Heart right ventricle (tissue), 16 donors: Measurements from ENCODE around the gene HSPH1. TPM values are rescaled to one million over a fixed set of nuclear protein-coding genes. Genes with fewer than 3 reads are reported as not detected.

Experiments
- ATAC-seq, 8 donors: fragments of 200-7000 bp; cut with Tn5 transposase; one replicate each; pipeline ENCODE4 v1.9.1; 2020; ENCODE audit warnings: mild to moderate bottlenecking in 8 of 8, moderate library complexity in 8 of 8, moderate number of reproducible peaks in 1 of 8
- DNase-seq, 2 donors: peaks; one replicate each; pipeline ENCODE4 v3.0.0-alpha.2; 2020
- H3K27ac ChIP-seq, 10 donors: fragments of 200-600 bp; sonication (generic) in 2 of 10; one replicate each; pipeline versions ENCODE4 v1.5.0 to v1.8.0; 2020 to 2022; ENCODE audit warnings: mild to moderate bottlenecking in 3 of 10
- H3K27me3 ChIP-seq, 7 donors: fragments of 200-600 bp; one replicate each; pipeline ENCODE4 v1.8.0; 2021 to 2022; ENCODE audit warnings: mild to moderate bottlenecking in 2 of 7
- H3K36me3 ChIP-seq, 9 donors: fragments of 200-600 bp; sonication (generic) in 1 of 9; one replicate each; pipeline versions ENCODE4 v1.5.0 to v1.8.0; 2020 to 2022; ENCODE audit warnings: mild to moderate bottlenecking in 2 of 9
- H3K4me1 ChIP-seq, 9 donors: fragments of 200-600 bp; sonication (generic) in 1 of 9; one replicate each; pipeline versions ENCODE4 v1.5.0 to v1.8.0; 2020 to 2022; ENCODE audit warnings: mild to moderate bottlenecking in 4 of 9
- H3K4me3 ChIP-seq, 10 donors: fragments of 200-600 bp; sonication (generic) in 2 of 10; one replicate each; pipeline versions ENCODE4 v1.5.0 to v1.8.0; 2020 to 2022; ENCODE audit warnings: mild to moderate bottlenecking in 7 of 10, moderate library complexity in 2 of 10
- H3K9me3 ChIP-seq, 11 donors: fragments of 200-600 bp in 10 of 11; sonication (generic) in 2 of 11; one replicate each; pipeline versions ENCODE4 v1.5.0 to v1.8.0; 2013 to 2022; ENCODE audit warnings: mild to moderate bottlenecking in 2 of 11, control low read depth in 1 of 11, moderate library complexity in 1 of 11
- WGBS, 2 donors: extraction: QIAGEN DNeasy Blood & Tissue Kit; methylation state at CpG; one replicate each; pipeline ENCODE4 v1.1.7; 2013; ENCODE audit warnings: inconsistent platforms in 1 of 2; 5-methylcytosine and 5-hydroxymethylcytosine counted together
- intact Hi-C, 10 donors: fragments of 100-400 bp; cut with DNase I; formaldehyde crosslinking; loops; one replicate each; pipeline versions ENCODE4 v1.11.1 to v1.14.2; 2022
- polyA plus RNA-seq, 2 donors: library from polyadenylated mRNA; stranded (reverse); fragments of 200-250 nt; gene quantifications; one replicate each; pipeline ENCODE4 v1.2.3, GENCODE V29; 2013
- total RNA-seq, 10 donors: library from RNA; stranded (reverse); fragmentation: NEBNext Ultra II Directional in 3 of 10; extraction: Animal tissue kit (Norgen Biotek cat#: 25700) in 3 of 10; gene quantifications; one replicate each; pipeline versions ENCODE4 v1.2.1 to v1.2.4, GENCODE V29; 2021 to 2023
- TF ChIP-seq, protein P1 (sequence below), 9 donors: fragments of 200-600 bp; sonication (generic) in 2 of 9; IDR thresholded peaks; one replicate each; pipeline versions ENCODE4 v1.5.0 to v1.8.0; 2021 to 2022; ENCODE audit warnings: antibody characterized with exemption in 9 of 9, mild to moderate bottlenecking in 5 of 9, moderate library complexity in 1 of 9
- donor health status: Arrhythmogenic right ventricular cardiomyopathy.
- donor health status: ischemic (EF 13 %, LVEDD 7.1; RV severe dilation, severe dysfunction).
- donor health status: healthy with polysubstance abuse.
- donor health status: DM: no; HTN: yes; CAD: no.
- donor health status: DM: no; HTN: no; CAD: no.
- donor health status: ischemic (EF 25% LVEDD 6.9; RV normal size, moderate dysfunction).
- donor health status: ischemic (EF 25% LVEDD 5.7; RV mildly dilated, moderate dysfunction).
- donor health status: healthy.
- donor health status: DM: yes; HTN: yes; CAD: no.
- donor health status: Ischemic cardiomyopathy.
- donor health status: ischemic (EF 35%, LVEDD 5.7; RV mildly dilated, moderate dysfunction).
- donor health status: nonischemic (EF 11% LVEDD 7.7; RV severe dilation, severe dysfunction).
- donor health status: DM: yes; HTN: yes; CAD: no.
- donor health status: PGD.
- donor health status: ischemic (EF 29% LVEDD 5.4; RV normal size, mild dysfunction).
- donor health status: nonischemic (EF 23%, LVEDD 6.1; RV moderate dilation, normal function).

Gene HSPH1
- total and polyA plus RNA-seq, 12 donors: 28.4 to 65.4 (median 45.8) TPM

DNA sequence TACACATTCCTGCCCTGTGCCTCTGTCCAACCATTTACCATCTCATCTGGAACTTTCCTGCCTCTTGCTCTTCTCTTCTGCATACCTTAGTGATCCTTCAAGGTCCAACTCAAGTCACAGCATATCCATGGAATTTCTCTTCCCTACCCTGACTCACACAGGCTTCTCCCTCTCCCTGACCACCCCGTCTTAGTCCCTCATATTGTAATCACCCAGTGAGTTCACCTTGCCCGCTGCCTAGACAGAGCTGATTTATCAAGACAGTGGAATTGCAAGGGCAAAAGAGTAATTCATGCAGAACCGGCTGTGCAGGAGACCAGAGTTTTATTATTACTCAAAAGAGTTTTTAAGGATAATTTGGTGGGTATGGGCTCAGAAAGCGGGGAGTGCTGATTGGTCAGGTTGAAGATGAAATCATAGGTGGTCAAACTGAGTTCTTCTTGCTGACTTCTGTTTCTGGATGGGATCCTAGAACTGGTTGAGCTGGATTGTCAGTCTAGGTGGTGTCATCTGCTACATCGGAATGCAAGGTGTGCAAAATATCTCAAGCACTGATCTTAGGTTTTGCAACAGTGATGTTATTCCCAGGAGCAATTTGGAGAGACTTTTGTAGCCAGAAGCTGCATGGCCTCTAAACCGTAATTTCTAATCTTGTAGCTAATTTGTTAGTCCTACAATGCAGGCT is 67.2 kb downstream of the HSPH1 start:
- ATAC-seq: no peak
- no peak for DNase-seq
- Histone ChIP-seq H3K27me3 (peaks cover 0 to 24% (median 0%) of the 10 kb centered on the region in 7 donors), H3K27ac (no peak overlapping the region), H3K4me1 (peaks cover 0 to 2% (median 0%) of the 10 kb centered on the region in 9 donors), H3K9me3 (no peaks in the 10 kb centered on the region), H3K4me3 (no peak overlapping the region), H3K36me3 (no peaks in the 10 kb centered on the region)
- WGBS, 2 donors: 84 to 90% methylated on average over 6 of the region's 6 CpGs
- intact Hi-C loops: no loop called here
- TF ChIP-seq, protein P1, sequence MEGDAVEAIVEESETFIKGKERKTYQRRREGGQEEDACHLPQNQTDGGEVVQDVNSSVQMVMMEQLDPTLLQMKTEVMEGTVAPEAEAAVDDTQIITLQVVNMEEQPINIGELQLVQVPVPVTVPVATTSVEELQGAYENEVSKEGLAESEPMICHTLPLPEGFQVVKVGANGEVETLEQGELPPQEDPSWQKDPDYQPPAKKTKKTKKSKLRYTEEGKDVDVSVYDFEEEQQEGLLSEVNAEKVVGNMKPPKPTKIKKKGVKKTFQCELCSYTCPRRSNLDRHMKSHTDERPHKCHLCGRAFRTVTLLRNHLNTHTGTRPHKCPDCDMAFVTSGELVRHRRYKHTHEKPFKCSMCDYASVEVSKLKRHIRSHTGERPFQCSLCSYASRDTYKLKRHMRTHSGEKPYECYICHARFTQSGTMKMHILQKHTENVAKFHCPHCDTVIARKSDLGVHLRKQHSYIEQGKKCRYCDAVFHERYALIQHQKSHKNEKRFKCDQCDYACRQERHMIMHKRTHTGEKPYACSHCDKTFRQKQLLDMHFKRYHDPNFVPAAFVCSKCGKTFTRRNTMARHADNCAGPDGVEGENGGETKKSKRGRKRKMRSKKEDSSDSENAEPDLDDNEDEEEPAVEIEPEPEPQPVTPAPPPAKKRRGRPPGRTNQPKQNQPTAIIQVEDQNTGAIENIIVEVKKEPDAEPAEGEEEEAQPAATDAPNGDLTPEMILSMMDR (IDR thresholded peaks at IDR 0.05): no peak

DNA sequence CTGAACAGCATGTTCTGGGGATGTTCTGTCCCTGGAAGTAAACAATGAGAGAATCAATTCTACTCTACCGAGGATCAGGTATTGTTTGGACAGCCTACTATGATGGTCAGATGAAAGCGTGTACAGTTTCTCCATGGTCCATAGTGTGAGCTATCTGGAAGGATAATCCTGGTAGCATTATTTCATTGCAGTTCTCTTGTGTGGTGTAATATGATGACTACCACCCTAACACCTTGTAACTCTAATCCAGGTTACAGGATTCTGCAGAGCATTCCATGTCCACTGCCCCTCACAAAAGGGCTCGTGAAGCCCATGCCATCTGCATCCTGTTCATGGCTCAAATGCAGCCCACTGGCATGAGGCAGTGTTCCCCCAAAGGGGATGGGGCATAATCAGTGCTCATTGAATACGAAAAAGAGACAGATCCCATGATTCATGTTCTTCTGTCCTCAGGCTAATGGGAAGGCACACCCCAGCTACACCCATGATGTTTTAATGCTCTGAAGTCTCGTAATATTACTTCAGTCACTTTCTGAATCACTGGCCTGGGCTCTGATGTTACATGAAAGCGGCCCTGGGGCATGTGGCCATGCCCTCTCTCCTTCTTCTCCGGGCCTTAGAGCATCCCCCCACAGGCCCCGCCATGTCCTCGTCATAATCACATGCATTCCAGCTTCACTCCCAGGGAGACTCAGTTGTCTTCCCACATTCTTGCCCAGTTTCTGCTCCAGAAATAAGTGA is 68.4 kb downstream of the HSPH1 start:
- H3K36me3 ChIP-seq: no peaks in the 10 kb centered on the region
- no peak overlapping the region for H3K4me3 ChIP-seq
- H3K27me3 ChIP-seq: peaks cover 0 to 23% (median 0%) of the 10 kb centered on the region in 7 donors
- H3K4me1 ChIP-seq: peaks cover 0 to 2% (median 0%) of the 10 kb centered on the region in 9 donors
- DNase-seq (no peak), ATAC-seq (no peak)
- WGBS, 2 donors: 88 to 91% methylated on average over 9 of the region's 9 CpGs
- H3K27ac ChIP-seq: no peak overlapping the region
- TF ChIP-seq, protein P1 (IDR thresholded peaks at IDR 0.05): no peak
- intact Hi-C loops: no loop called here
- no peaks in the 10 kb centered on the region for H3K9me3 ChIP-seq

DNA sequence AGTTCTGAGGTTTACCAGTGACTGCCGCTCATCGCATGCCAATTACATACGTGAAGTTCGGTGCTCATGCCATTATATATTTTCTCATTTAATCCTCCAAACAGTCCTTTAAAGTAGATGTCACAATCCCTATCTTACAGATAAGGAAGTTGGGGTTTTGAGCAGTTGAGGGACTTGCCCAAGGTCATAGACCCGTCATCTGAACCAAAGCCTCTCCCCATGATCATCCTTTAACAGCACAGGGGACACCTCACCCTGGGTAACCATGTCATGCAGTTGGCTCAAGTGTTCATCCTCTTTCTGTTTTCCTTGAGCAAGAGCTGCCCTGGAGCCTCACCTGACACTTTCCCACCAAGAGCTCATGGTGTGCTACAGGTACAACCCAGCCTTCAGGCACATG is 69.1 kb downstream of the HSPH1 start:
- Histone ChIP-seq H3K4me3 (no peak overlapping the region), H3K9me3 (no peaks in the 10 kb centered on the region), H3K27ac (no peak overlapping the region), H3K27me3 (peaks cover 0 to 17% (median 0%) of the 10 kb centered on the region in 7 donors), H3K36me3 (no peaks in the 10 kb centered on the region), H3K4me1 (peaks cover 0 to 2% (median 0%) of the 10 kb centered on the region in 9 donors)
- WGBS, 2 donors: 92 to 94% methylated on average over 5 of the region's 5 CpGs
- no peak for DNase-seq
- intact Hi-C loops: no loop called here
- TF ChIP-seq, protein P1 (IDR thresholded peaks at IDR 0.05): no peak
- ATAC-seq: no peak

DNA sequence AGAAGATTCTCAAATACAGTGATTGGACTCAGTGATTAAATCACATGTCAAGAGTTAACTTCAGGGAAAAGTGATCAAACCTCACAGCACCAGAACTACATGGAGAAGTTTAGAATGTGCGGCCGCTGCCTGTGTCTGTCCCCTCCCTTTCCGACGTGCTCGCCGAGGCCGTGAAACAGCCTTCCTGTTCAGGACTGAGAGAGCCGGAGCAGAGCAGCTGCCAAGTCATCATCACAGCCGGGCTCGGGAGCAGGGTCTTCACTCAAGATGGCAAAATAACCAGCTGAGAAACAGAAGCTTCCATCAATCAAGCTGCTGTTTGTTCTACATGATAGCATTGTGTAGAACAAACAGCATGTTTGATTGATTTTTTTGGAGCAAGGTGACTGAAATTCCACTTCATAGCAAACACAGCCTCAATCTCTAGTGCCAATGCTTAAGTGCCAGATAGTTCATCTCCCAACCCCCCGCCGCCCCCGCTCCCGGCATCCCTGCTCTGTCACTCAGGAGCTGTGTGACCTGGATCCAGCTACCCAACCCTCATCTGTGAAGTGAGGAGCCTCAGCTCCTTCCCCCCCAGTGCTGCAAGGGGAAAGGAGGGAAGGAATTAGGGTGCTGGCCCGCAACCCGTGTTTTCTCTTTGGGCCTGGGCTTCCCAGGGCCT is 70.6 kb downstream of the HSPH1 start:
- ATAC-seq (no peak), DNase-seq (no peak)
- WGBS, 2 donors: 52 to 54% methylated on average over 16 of the region's 16 CpGs
- H3K27me3 ChIP-seq: peaks cover 0 to 17% (median 6%) of the 10 kb centered on the region in 7 donors
- H3K4me3 ChIP-seq: no peak overlapping the region
- no peaks in the 10 kb centered on the region for H3K9me3 ChIP-seq
- peaks cover 0 to 2% (median 0%) of the 10 kb centered on the region in 9 donors for H3K4me1 ChIP-seq
- H3K27ac ChIP-seq: no peak overlapping the region
- H3K36me3 ChIP-seq: no peaks in the 10 kb centered on the region
- intact Hi-C loops: no loop called here
- TF ChIP-seq, protein P1 (IDR thresholded peaks at IDR 0.05): no peak
